SU-DHL-6 (cell line): Measurements from ENCODE around the gene DCUN1D2.

Experiments used
- H2AFZ ChIP-seq: fragments of 200-600 bp; sonication (generic); 2 replicates; pipeline ENCODE4 v1.6.1; 2014; ENCODE audit warnings: low read depth, mild to moderate bottlenecking, moderate library complexity, mixed read lengths, antibody characterized with exemption, low read length; ENCODE audit not compliant: severe bottlenecking
- H3F3A ChIP-seq: fragments of 200-600 bp; shearing (Covaris generic); 2 replicates; pipeline ENCODE4 v1.6.0; 2016; ENCODE audit warnings: antibody characterized with exemption, mild to moderate bottlenecking; ENCODE audit not compliant: insufficient read depth
- H3K27ac ChIP-seq: fragments of 200-600 bp; sonication (generic); 2 replicates; pipeline ENCODE4 v1.5.1; 2016; ENCODE audit warnings: low read depth, mild to moderate bottlenecking, low read length, moderate library complexity, mixed read lengths
- H3K27me3 ChIP-seq: fragments of 200-600 bp; sonication (generic), shearing (Covaris generic); 2 replicates; pipeline ENCODE4 v1.6.0; 2014; ENCODE audit warnings: mild to moderate bottlenecking, low read length
- H3K36me3 ChIP-seq: fragments of 200-600 bp; sonication (generic); 2 replicates; pipeline ENCODE4 v1.6.1; 2014; ENCODE audit warnings: mild to moderate bottlenecking, low read length, mixed read lengths
- H3K4me2 ChIP-seq: fragments of 300-600, 200-600 bp; shearing (Covaris generic), sonication (generic); 2 replicates; pipeline ENCODE4 v1.6.0; 2014; ENCODE audit warnings: low read length, low read depth, mild to moderate bottlenecking; ENCODE audit not compliant: poor library complexity, severe bottlenecking
- H3K4me3 ChIP-seq: fragments of 200-600 bp; sonication (generic); 2 replicates; pipeline ENCODE4 v1.5.1; 2014; ENCODE audit warnings: antibody characterized with exemption, low read length, mild to moderate bottlenecking, mixed read lengths; ENCODE audit not compliant: insufficient read depth, poor library complexity, severe bottlenecking
- H3K79me2 ChIP-seq: fragments of 200-600 bp; sonication (generic); 2 replicates; pipeline ENCODE4 v1.6.1; 2014; ENCODE audit warnings: mild to moderate bottlenecking, low read length, moderate library complexity; ENCODE audit not compliant: insufficient read depth
- H3K9ac ChIP-seq: fragments of 200-600 bp; sonication (generic); 2 replicates; pipeline ENCODE4 v1.7.0; 2014; ENCODE audit warnings: mild to moderate bottlenecking, low read length
- H3K9me2 ChIP-seq: fragments of 200-600 bp; sonication (generic); replicated peaks from 2 replicates; pipeline ENCODE4 v1.6.1; 2014; ENCODE audit warnings: low read length; ENCODE audit not compliant: insufficient read depth
- H3K9me3 ChIP-seq: fragments of 200-600 bp; sonication (generic); 2 replicates; pipeline ENCODE4 v1.6.1; 2014; ENCODE audit warnings: low read length, mixed read lengths; ENCODE audit not compliant: insufficient read depth
- H4K20me1 ChIP-seq: fragments of 200-600 bp; sonication (generic); 2 replicates; pipeline ENCODE4 v1.6.1; 2014; ENCODE audit warnings: low read depth, mild to moderate bottlenecking, antibody characterized with exemption, low read length, moderate library complexity, mixed read lengths
- CTCF ChIP-seq: fragments of 200-600 bp; sonication (generic); IDR thresholded peaks from one replicate; pipeline ENCODE4 v1.5.1; 2017; ENCODE audit warnings: antibody characterized with exemption, mild to moderate bottlenecking, low read length, moderate library complexity; ENCODE audit not compliant: insufficient read depth, poor library complexity, severe bottlenecking
- EZH2phosphoT487 ChIP-seq: fragments of 200-600 bp; sonication (generic), shearing (Covaris generic); conservative IDR thresholded peaks from 2 replicates; pipeline ENCODE4 v1.6.1; 2018; ENCODE audit warnings: mild to moderate bottlenecking, antibody characterized with exemption, low read length, moderate library complexity, mixed read lengths

The DCUN1D2 gene

GRCh38 chr13:113458253-113459065, 32.1 kb downstream of the DCUN1D2 start:
- no peaks in the 10 kb centered on the region for H3K9me3 ChIP-seq
- no peak overlapping the region for H3K27ac ChIP-seq
- no peak overlapping the region for H3K4me3 ChIP-seq
- H3K27me3 ChIP-seq = no peaks in the 10 kb centered on the region
- no peak overlapping the region for H3K9ac ChIP-seq
- H3K4me2 ChIP-seq = no peak overlapping the region
- TF ChIP-seq CTCF (peak; percentile 30), EZH2phosphoT487 (no peak)
- H4K20me1 ChIP-seq = no peaks in the 10 kb centered on the region
- H3F3A ChIP-seq = no peaks in the 10 kb centered on the region
- H2AFZ ChIP-seq = no peak overlapping the region
- no peaks in the 10 kb centered on the region for H3K9me2 ChIP-seq
- H3K36me3 ChIP-seq = no peaks in the 10 kb centered on the region; the same call in 1 of the 2 replicates
- H3K79me2 ChIP-seq = no peaks in the 10 kb centered on the region

- Histone ChIP-seq H3K9me2 (no peaks in the 10 kb centered on the region), H2AFZ (no peak overlapping the region), H3K36me3 (no peaks in the 10 kb centered on the region; the same call in 1 of the 2 replicates), H3K27me3 (no peaks in the 10 kb centered on the region), H3K4me3 (no peak overlapping the region), H3K79me2 (no peaks in the 10 kb centered on the region), H3K9me3 (no peaks in the 10 kb centered on the region), H3K9ac (no peak overlapping the region), H3K27ac (no peak overlapping the region), H4K20me1 (no peaks in the 10 kb centered on the region), H3F3A (peaks cover 2% of the 10 kb centered on the region; the same call in 1 of the 2 replicates), H3K4me2 (no peak overlapping the region)
- TF ChIP-seq CTCF (no peak), EZH2phosphoT487 (no peak)
These were observed 33.0 kb downstream of the DCUN1D2 start for GRCh38 chr13:113457510-113457909.

- no peaks in the 10 kb centered on the region for H3K79me2 ChIP-seq
- peaks cover 4% of the 10 kb centered on the region; the same call in 1 of the 2 replicates for H3F3A ChIP-seq
- TF ChIP-seq EZH2phosphoT487 = no peak
- no peak for TF ChIP-seq CTCF
- H3K9me2 ChIP-seq = no peaks in the 10 kb centered on the region
- no peaks in the 10 kb centered on the region for H4K20me1 ChIP-seq
- no peaks in the 10 kb centered on the region for H3K27me3 ChIP-seq
- H3K9ac ChIP-seq = no peak overlapping the region
- no peak overlapping the region for H2AFZ ChIP-seq
- no peak overlapping the region for H3K27ac ChIP-seq
- H3K4me2 ChIP-seq = no peak overlapping the region
- H3K9me3 ChIP-seq = no peaks in the 10 kb centered on the region
- H3K4me3 ChIP-seq = no peak overlapping the region
- H3K36me3 ChIP-seq = no peaks in the 10 kb centered on the region; the same call in 1 of the 2 replicates
These were observed 34.3 kb downstream of the DCUN1D2 start for GRCh38 chr13:113456116-113456702.
